ENCODE results near the gene CFAP54.
A peak's percentile ranks its signal among the peaks of the same experiment; 100 is the strongest.

Gene CFAP54

GRCh38 chr12:96770219-96771102, 281.1 kb downstream of the CFAP54 start:
- peak; percentile 1 for DNase-seq

- DNase-seq: no peak
Observed at GRCh38 chr12:96773031-96773430, 283.7 kb downstream of the CFAP54 start.

GRCh38 chr12:96774496-96775256, 285.3 kb downstream of the CFAP54 start:
- no peak for DNase-seq

GRCh38 chr12:96776908-96777307, 287.5 kb downstream of the CFAP54 start:
- DNase-seq: no peak

GRCh38 chr12:96780330-96780729, 291.0 kb downstream of the CFAP54 start:
- DNase-seq: no peak

- DNase-seq: no peak
Observed at GRCh38 chr12:96786791-96787190, 297.4 kb downstream of the CFAP54 start.

GRCh38 chr12:96803969-96804368, 314.6 kb downstream of the CFAP54 start:
- DNase-seq: no peak

GRCh38 chr12:96806272-96806671, 316.9 kb downstream of the CFAP54 start:
- no peak for DNase-seq

- DNase-seq: no peak
Observed at GRCh38 chr12:96807741-96808140, 318.4 kb downstream of the CFAP54 start.

- no peak for DNase-seq
Observed at GRCh38 chr12:96808587-96808986, 319.2 kb downstream of the CFAP54 start.

- no peak for DNase-seq
Observed at GRCh38 chr12:96809522-96809921, 320.1 kb downstream of the CFAP54 start.

GRCh38 chr12:96810057-96810456, 320.7 kb downstream of the CFAP54 start:
- no peak for DNase-seq

GRCh38 chr12:96810477-96810876, 321.1 kb downstream of the CFAP54 start:
- DNase-seq: no peak

GRCh38 chr12:96811083-96811482, 321.7 kb downstream of the CFAP54 start:
- DNase-seq: no peak

- no peak for DNase-seq
Observed at GRCh38 chr12:96812153-96812552, 322.8 kb downstream of the CFAP54 start.

GRCh38 chr12:96814200-96814599, 324.8 kb downstream of the CFAP54 start:
- DNase-seq: no peak

GRCh38 chr12:96821592-96821991, 332.2 kb downstream of the CFAP54 start:
- no peak for DNase-seq

GRCh38 chr12:96822641-96823040, 333.3 kb downstream of the CFAP54 start:
- DNase-seq: no peak

- DNase-seq: no peak
Observed at GRCh38 chr12:96824074-96824837, 334.9 kb downstream of the CFAP54 start.

- no peak for DNase-seq
Observed at GRCh38 chr12:96824838-96825236, 335.5 kb downstream of the CFAP54 start.

- no peak for DNase-seq
Observed at GRCh38 chr12:96828169-96828789, 338.9 kb downstream of the CFAP54 start.

- DNase-seq: no peak
Observed at GRCh38 chr12:96829354-96829753, 340.0 kb downstream of the CFAP54 start.

GRCh38 chr12:96831346-96831745, 342.0 kb downstream of the CFAP54 start:
- DNase-seq: no peak

Data from NCI-H2171 treated with DMSO at 0.1 percent for 48 hours (cell line).